H1 (cell line): ENCODE measurements around the gene INPP4B. TPM values are rescaled to one million over a fixed set of nuclear protein-coding genes. Genes with fewer than 3 reads are reported as not detected.

Source experiments
- CTBP2 ChIP-seq: IDR thresholded peaks from 2 replicates; pipeline ENCODE4 v1.7.0; 2011; ENCODE audit warnings: borderline replicate concordance, mild to moderate bottlenecking, moderate library complexity, mixed read lengths, low read length; ENCODE audit not compliant: insufficient read depth, insufficient read length
- FOSL1 ChIP-seq: IDR thresholded peaks from 2 replicates; pipeline ENCODE4 v1.6.1; 2011; ENCODE audit warnings: mild to moderate bottlenecking, low read depth, low read length, moderate library complexity; ENCODE audit not compliant: insufficient read depth
- KDM1A ChIP-seq: fragments of 200-600, 300-600 bp; sonication (generic); IDR thresholded peaks from 2 replicates; pipeline ENCODE4 v1.7.1; 2016; ENCODE audit warnings: mild to moderate bottlenecking, low read length, borderline replicate concordance
- NANOG ChIP-seq: IDR thresholded peaks from 2 replicates; pipeline ENCODE4 v1.6.1; 2011; ENCODE audit warnings: low read length, low read depth, mild to moderate bottlenecking, inconsistent platforms; ENCODE audit not compliant: insufficient read depth, poor library complexity, severe bottlenecking
- SIRT6 ChIP-seq: IDR thresholded peaks from one replicate; pipeline ENCODE4 v1.7.1; 2012; ENCODE audit warnings: low read length, inconsistent platforms
- SP1 ChIP-seq: IDR thresholded peaks from 2 replicates; pipeline ENCODE4 v1.6.1; 2011; ENCODE audit warnings: low read depth, low read length
- polyA plus RNA-seq, 7 experiments: library from polyadenylated mRNA; depleted of rRNA in 3 of 7; stranded (reverse) in 5 of 7; unstranded in 2 of 7; fragments of >200 nt in 5 of 7; fragments of 200-250 nt in 2 of 7; gene quantifications; 1 replicate in 5 of 7; 2 replicates in 1 of 7; 4 replicates in 1 of 7; pipeline versions ENCODE4 v1.2.1 to v1.2.3, GENCODE V29; 2011 to 2013; ENCODE audit warnings: missing spikeins in 2 of 7, mixed read lengths in 2 of 7
- total RNA-seq: library from RNA; stranded (reverse); fragmentation: NEBNext Ultra II Directional; extraction: Animal tissue kit (Norgen Biotek cat#: 25700); gene quantifications from 2 replicates; pipeline ENCODE4 v1.2.1, GENCODE V29; 2021

Gene INPP4B
- total and polyA plus RNA-seq, 2 of the 8 experiments (the other 6 are each of a cell fraction or from before 2014, with no cell fraction given) = 0.11 to 0.54 TPM

DNA sequence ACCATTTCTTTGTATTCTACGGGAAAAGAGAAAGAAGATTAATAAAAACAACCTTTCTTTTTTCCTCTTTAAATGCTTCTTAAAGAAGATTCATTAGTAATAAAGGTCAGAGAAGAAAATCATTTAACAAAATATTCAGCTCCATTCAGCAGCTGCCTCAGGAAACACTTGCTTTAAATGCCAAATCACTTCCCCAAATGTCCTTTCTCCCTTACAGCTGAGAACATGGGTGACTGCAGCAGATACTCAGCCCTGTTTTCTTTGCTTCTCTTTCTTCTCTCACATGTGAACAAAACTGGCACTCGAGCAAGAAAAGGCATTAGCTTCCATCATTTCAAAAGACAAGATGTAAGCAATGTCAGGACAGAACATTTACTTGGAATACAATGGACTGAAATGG lies 120.2 kb downstream of the INPP4B start (continued):
- TF ChIP-seq SIRT6 = no peak
- TF ChIP-seq CTBP2 = no peak
- no peak for TF ChIP-seq NANOG
- no peak for TF ChIP-seq SP1
- TF ChIP-seq FOSL1 = no peak
- TF ChIP-seq KDM1A = no peak
